CD14-positive monocyte (primary cell): Measurements from ENCODE around the gene C10orf95. TPM values are rescaled to one million over a fixed set of nuclear protein-coding genes. Genes with fewer than 3 reads are reported as not detected.

Experiments used
- DNase-seq, 3 donors: peaks; one replicate each; pipeline ENCODE4 v3.0.0-alpha.2; 2011 to 2022
- H2AFZ ChIP-seq: 2 replicates; pipeline ENCODE4 v1.6.0; 2012; ENCODE audit warnings: mild to moderate bottlenecking, low read depth, low read length, inconsistent platforms; ENCODE audit not compliant: insufficient read depth, poor library complexity, severe bottlenecking
- H3K27ac ChIP-seq, 2 donors: 1 replicate in 1 of 2; 2 replicates in 1 of 2; pipeline ENCODE4 v1.5.1; 2012 to 2013; ENCODE audit warnings: low read length in 2 of 2, control low read depth in 1 of 2, inconsistent platforms in 1 of 2, low read depth in 1 of 2, mild to moderate bottlenecking in 1 of 2
- H3K27me3 ChIP-seq, 2 donors: one replicate each; pipeline versions ENCODE4 v1.6.0 to v1.6.1; 2011 to 2013; ENCODE audit warnings: low read length in 2 of 2; ENCODE audit not compliant: control insufficient read depth in 2 of 2, insufficient read depth in 2 of 2
- H3K36me3 ChIP-seq, 2 donors: replicated peaks in 1 of 2; 1 replicate in 1 of 2; 2 replicates in 1 of 2; pipeline versions ENCODE4 v1.5.1 to v1.6.1; 2012 to 2013; ENCODE audit warnings: low read length in 2 of 2, control low read depth in 1 of 2, inconsistent platforms in 1 of 2, mild to moderate bottlenecking in 1 of 2; ENCODE audit not compliant: insufficient read depth in 2 of 2, control insufficient read depth in 1 of 2
- H3K4me1 ChIP-seq, 2 donors: 1 replicate in 1 of 2; 2 replicates in 1 of 2; pipeline versions ENCODE4 v1.5.1 to v1.6.1; 2012 to 2013; ENCODE audit warnings: low read length in 2 of 2, control low read depth in 1 of 2, inconsistent platforms in 1 of 2, mild to moderate bottlenecking in 1 of 2, moderate library complexity in 1 of 2; ENCODE audit not compliant: insufficient read depth in 2 of 2, control insufficient read depth in 1 of 2
- H3K4me2 ChIP-seq: replicated peaks from 2 replicates; pipeline ENCODE3; 2012; ENCODE audit warnings: low read length, moderate library complexity, mild to moderate bottlenecking; ENCODE audit not compliant: poor library complexity, severe bottlenecking; ENCODE audit errors: extremely low read depth
- H3K4me3 ChIP-seq, 3 experiments: fragments of 200-600 bp in 1 of 3; sonication (generic) in 1 of 3; replicated peaks in 1 of 3; 1 replicate in 2 of 3; 2 replicates in 1 of 3; pipeline ENCODE4 v1.5.1; 2011 to 2013; ENCODE audit warnings: low read length in 3 of 3, mild to moderate bottlenecking in 3 of 3, control low read depth in 2 of 3, low read depth in 2 of 3, inconsistent platforms in 1 of 3, moderate library complexity in 1 of 3
- H3K79me2 ChIP-seq: 2 replicates; pipeline ENCODE4 v1.6.0; 2012; ENCODE audit warnings: mild to moderate bottlenecking, control low read depth, inconsistent platforms, low read length, moderate library complexity; ENCODE audit not compliant: insufficient read depth
- H3K9ac ChIP-seq: 2 replicates; pipeline ENCODE4 v1.6.0; 2017; ENCODE audit warnings: low read length, mild to moderate bottlenecking; ENCODE audit not compliant: insufficient read depth, poor library complexity, severe bottlenecking
- H3K9me3 ChIP-seq, 2 donors: replicated peaks in 1 of 2; 1 replicate in 1 of 2; 2 replicates in 1 of 2; pipeline versions ENCODE4 v1.5.1 to v1.6.1; 2012 to 2013; ENCODE audit warnings: low read length in 2 of 2, control low read depth in 1 of 2; ENCODE audit not compliant: control insufficient read depth in 1 of 2, insufficient read depth in 1 of 2
- H4K20me1 ChIP-seq: 2 replicates; pipeline ENCODE4 v1.6.0; 2012; ENCODE audit warnings: mild to moderate bottlenecking, low read length, control low read depth, moderate library complexity; ENCODE audit not compliant: insufficient read depth
- H3K27ac Mint-ChIP-seq, 7 donors: one replicate each; pipeline ENCODE4 v1.8.0; 2020; ENCODE audit warnings: mild to moderate bottlenecking in 7 of 7, mixed read lengths in 7 of 7, moderate library complexity in 6 of 7, inconsistent platforms in 2 of 7
- H3K27me3 Mint-ChIP-seq, 3 donors: one replicate each; pipeline ENCODE4 v1.8.0; 2021 to 2022; ENCODE audit warnings: low read depth in 3 of 3, mild to moderate bottlenecking in 3 of 3, mixed read lengths in 3 of 3, moderate library complexity in 3 of 3, inconsistent platforms in 1 of 3
- H3K36me3 Mint-ChIP-seq, 2 donors: one replicate each; pipeline ENCODE4 v1.8.0; 2020; ENCODE audit warnings: mixed read lengths in 2 of 2, inconsistent platforms in 1 of 2, mild to moderate bottlenecking in 1 of 2
- H3K4me1 Mint-ChIP-seq: one replicate; pipeline ENCODE4 v1.8.0; 2020; ENCODE audit warnings: mild to moderate bottlenecking, mixed read lengths
- H3K4me3 Mint-ChIP-seq, 2 donors: one replicate each; pipeline ENCODE4 v1.8.0; 2020; ENCODE audit warnings: mild to moderate bottlenecking in 2 of 2, mixed read lengths in 2 of 2, moderate library complexity in 1 of 2
- H3K9me3 Mint-ChIP-seq, 7 donors: one replicate each; pipeline ENCODE4 v1.8.0; 2020 to 2022; ENCODE audit warnings: mixed read lengths in 7 of 7, mild to moderate bottlenecking in 6 of 7, moderate library complexity in 6 of 7, inconsistent platforms in 2 of 7
- CTCF ChIP-seq: fragments of 200-600 bp; IDR thresholded peaks from one replicate; pipeline ENCODE4 v1.8.0; 2022; ENCODE audit warnings: antibody characterized with exemption, mild to moderate bottlenecking
- WGBS: methylation state at CpG from one replicate; pipeline ENCODE4 v1.1.5; 2013; ENCODE audit warnings: missing lambda C conversion rate; ENCODE audit not compliant: insufficient coverage; 5-methylcytosine and 5-hydroxymethylcytosine counted together
- intact Hi-C, 2 donors: fragments of 100-400 bp; cut with micrococcal nuclease; formaldehyde crosslinking; loops; one replicate each; pipeline versions ENCODE4 v1.15.0 to v1.15.1; 2023
- polyA plus RNA-seq, 3 donors: library from polyadenylated mRNA; depleted of rRNA in 1 of 3; unstranded in 2 of 3; stranded (reverse) in 1 of 3; fragments of 300-500 nt in 2 of 3; fragments of >200 nt in 1 of 3; fragmentation: Illumina TruSeq in 2 of 3; gene quantifications; 1 replicate in 2 of 3; 2 replicates in 1 of 3; pipeline ENCODE4 v1.2.3, GENCODE V29; 2012 to 2021

The C10orf95 gene
- polyA plus RNA-seq, 3 donors: 0.27 TPM; not detected in 2

GRCh38 chr10:102411341-102412255, 39.7 kb downstream of the C10orf95 start:
- H3K9me3 ChIP-seq: peaks cover 0 to 35% of the 10 kb centered on the region in 2 donors
- no peak overlapping the region for H3K4me2 ChIP-seq
- no peak overlapping the region for H3K4me3 ChIP-seq
- Mint-ChIP-seq H3K4me3 (peak overlapping the region in 1 of 2 donors; percentile 80), H3K27ac (no peak overlapping the region), H3K4me1 (peaks cover 25% of the 10 kb centered on the region), H3K27me3 (peaks cover 59 to 83% (median 60%) of the 10 kb centered on the region in 3 donors), H3K9me3 (peaks cover 0 to 17% (median 11%) of the 10 kb centered on the region in 7 donors), H3K36me3 (peaks cover 4 to 15% of the 10 kb centered on the region in 2 donors)
- H2AFZ ChIP-seq: no peak overlapping the region
- no peak overlapping the region for H3K27ac ChIP-seq
- H3K36me3 ChIP-seq: no peaks in the 10 kb centered on the region
- H3K9ac ChIP-seq: no peak overlapping the region
- H3K4me1 ChIP-seq: peaks cover 6 to 22% of the 10 kb centered on the region in 2 donors
- no peaks in the 10 kb centered on the region for H4K20me1 ChIP-seq
- TF ChIP-seq CTCF: no peak
- peaks cover 50 to 68% of the 10 kb centered on the region in 2 donors for H3K27me3 ChIP-seq
- intact Hi-C loops: no loop called here
- WGBS: 89% methylated on average over 13 of the region's 14 CpGs
- DNase-seq: no peak
- H3K79me2 ChIP-seq: no peaks in the 10 kb centered on the region

DNA sequence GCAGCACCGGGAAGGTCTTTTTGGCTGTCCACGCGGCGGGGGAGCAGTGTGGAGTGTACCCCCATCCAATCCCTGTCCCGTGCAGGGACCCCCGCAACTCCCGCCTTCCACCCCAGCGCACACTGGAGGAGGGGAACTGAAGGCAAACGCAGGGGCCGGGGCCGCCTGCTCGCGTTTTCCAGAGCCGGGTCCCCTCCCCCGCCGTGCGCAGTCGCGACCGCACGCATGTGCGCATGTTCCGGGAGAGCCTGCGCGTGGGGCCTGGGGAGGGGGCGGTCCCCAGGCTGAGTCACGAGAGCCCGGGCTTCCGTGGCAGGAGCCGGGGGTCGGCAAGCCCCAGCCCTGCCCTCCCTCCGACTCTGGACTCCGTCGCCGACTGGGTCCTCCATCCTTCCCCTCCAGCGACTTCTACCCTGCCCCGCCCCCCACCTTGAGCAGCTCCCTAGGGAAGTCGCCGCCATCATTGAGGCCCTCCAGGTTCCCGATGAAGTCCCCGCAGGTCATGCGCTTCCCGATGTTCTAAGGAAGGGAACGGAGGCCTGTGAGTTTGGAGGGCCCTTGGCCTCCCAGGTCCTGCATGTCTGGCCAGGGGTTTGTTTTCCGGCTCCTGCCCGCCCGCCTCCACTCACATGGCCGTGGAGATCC, 40.8 kb downstream of the C10orf95 start:
- no peaks in the 10 kb centered on the region for H3K36me3 ChIP-seq
- no peak overlapping the region for H3K9ac ChIP-seq
- H2AFZ ChIP-seq: no peak overlapping the region
- Mint-ChIP-seq H3K4me1 (peaks cover 25% of the 10 kb centered on the region), H3K27ac (peak overlapping the region in 1 of 7 donors; percentile 32), H3K36me3 (peaks cover 4 to 15% of the 10 kb centered on the region in 2 donors), H3K27me3 (peaks cover 65 to 81% (median 66%) of the 10 kb centered on the region in 3 donors), H3K9me3 (peaks cover 0 to 17% (median 11%) of the 10 kb centered on the region in 7 donors), H3K4me3 (peak overlapping the region in 1 of 2 donors; percentile 80)
- H3K9me3 ChIP-seq: peaks cover 0 to 35% of the 10 kb centered on the region in 2 donors
- peak overlapping the region; percentile 25 for H3K4me2 ChIP-seq
- WGBS: 3% methylated on average over 43 of the region's 48 CpGs
- no peaks in the 10 kb centered on the region for H3K79me2 ChIP-seq
- H3K27ac ChIP-seq: no peak overlapping the region
- H3K4me1 ChIP-seq: peaks cover 6 to 22% of the 10 kb centered on the region in 2 donors
- TF ChIP-seq CTCF: no peak
- DNase-seq: peak in 1 of 3 donors; percentile 55
- no peaks in the 10 kb centered on the region for H4K20me1 ChIP-seq
- H3K27me3 ChIP-seq: peaks cover 50 to 68% of the 10 kb centered on the region in 2 donors
- intact Hi-C loops: no loop called here
- H3K4me3 ChIP-seq: peak overlapping the region in 1 of 3 experiments; percentile 23
